GM23248 (cell line): ENCODE data around the gene CNGB1.

ENCODE experiments used
- EZH2 ChIP-seq: fragments of 200-600 bp; sonication (generic); IDR thresholded peaks from 2 replicates; pipeline ENCODE4 v1.6.1; 2018; ENCODE audit warnings: antibody characterized with exemption, mild to moderate bottlenecking; ENCODE audit not compliant: insufficient read depth, poor library complexity, severe bottlenecking
- EZH2phosphoT487 ChIP-seq: fragments of 200-600 bp; sonication (generic); IDR thresholded peaks from 2 replicates; pipeline ENCODE4 v1.6.1; 2018; ENCODE audit warnings: antibody characterized with exemption, moderate library complexity, mild to moderate bottlenecking, low read depth; ENCODE audit not compliant: insufficient read depth

GRCh38 chr16:57957673-57958392 lies 13.1 kb downstream of the CNGB1 start:
- TF ChIP-seq EZH2 = no peak
- no peak for TF ChIP-seq EZH2phosphoT487
